Measurements from ENCODE around the gene PIGR.

DNA sequence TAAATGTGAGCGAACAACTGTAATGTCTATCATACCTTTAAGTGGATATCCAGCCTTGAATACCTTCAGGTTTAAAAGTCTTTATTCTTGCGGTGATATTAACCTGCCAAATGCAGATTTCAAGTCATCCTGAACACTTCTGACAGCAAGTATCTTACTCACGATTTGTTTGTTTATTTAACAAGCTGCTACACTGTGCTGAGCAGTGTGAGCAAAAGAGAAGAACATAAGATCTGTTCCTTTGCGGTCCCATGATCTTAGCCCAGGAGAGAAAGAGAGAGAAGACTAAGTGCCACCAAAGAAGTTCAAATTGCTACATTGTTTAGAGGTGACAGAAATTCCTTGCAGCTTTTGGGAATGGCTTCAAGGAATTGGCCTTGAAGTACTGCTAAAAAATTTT is 58.6 kb downstream of the PIGR start:
- no peak for TF ChIP-seq TAF1 (IDR thresholded peaks at IDR 0.05; ENCODE audit: borderline replicate concordance, low read depth, low read length)
- TF ChIP-seq, protein P1, sequence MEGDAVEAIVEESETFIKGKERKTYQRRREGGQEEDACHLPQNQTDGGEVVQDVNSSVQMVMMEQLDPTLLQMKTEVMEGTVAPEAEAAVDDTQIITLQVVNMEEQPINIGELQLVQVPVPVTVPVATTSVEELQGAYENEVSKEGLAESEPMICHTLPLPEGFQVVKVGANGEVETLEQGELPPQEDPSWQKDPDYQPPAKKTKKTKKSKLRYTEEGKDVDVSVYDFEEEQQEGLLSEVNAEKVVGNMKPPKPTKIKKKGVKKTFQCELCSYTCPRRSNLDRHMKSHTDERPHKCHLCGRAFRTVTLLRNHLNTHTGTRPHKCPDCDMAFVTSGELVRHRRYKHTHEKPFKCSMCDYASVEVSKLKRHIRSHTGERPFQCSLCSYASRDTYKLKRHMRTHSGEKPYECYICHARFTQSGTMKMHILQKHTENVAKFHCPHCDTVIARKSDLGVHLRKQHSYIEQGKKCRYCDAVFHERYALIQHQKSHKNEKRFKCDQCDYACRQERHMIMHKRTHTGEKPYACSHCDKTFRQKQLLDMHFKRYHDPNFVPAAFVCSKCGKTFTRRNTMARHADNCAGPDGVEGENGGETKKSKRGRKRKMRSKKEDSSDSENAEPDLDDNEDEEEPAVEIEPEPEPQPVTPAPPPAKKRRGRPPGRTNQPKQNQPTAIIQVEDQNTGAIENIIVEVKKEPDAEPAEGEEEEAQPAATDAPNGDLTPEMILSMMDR (IDR thresholded peaks at IDR 0.05) = no peak

Measured in SK-N-SH (cell line).